ENCODE measurements around the gene CACNA2D3.

The CACNA2D3 gene

GRCh38 chr3:54507876-54508460, 385.6 kb downstream of the CACNA2D3 start:
- no peak for DNase-seq

GRCh38 chr3:54510506-54510905, 388.2 kb downstream of the CACNA2D3 start:
- DNase-seq, result no peak

GRCh38 chr3:54511766-54512365, 389.5 kb downstream of the CACNA2D3 start:
- no peak for DNase-seq

- DNase-seq, result no peak
These were observed 391.7 kb downstream of the CACNA2D3 start for GRCh38 chr3:54514006-54514405.

- no peak for DNase-seq
These were observed 392.1 kb downstream of the CACNA2D3 start for GRCh38 chr3:54514416-54514815.

GRCh38 chr3:54515441-54516213, 393.3 kb downstream of the CACNA2D3 start:
- DNase-seq, result no peak

GRCh38 chr3:54517424-54517823, 395.1 kb downstream of the CACNA2D3 start:
- no peak for DNase-seq

GRCh38 chr3:54518011-54518675, 395.8 kb downstream of the CACNA2D3 start:
- no peak for DNase-seq

- no peak for DNase-seq
These were observed 397.1 kb downstream of the CACNA2D3 start for GRCh38 chr3:54519493-54519892.

GRCh38 chr3:54520060-54520459, 397.7 kb downstream of the CACNA2D3 start:
- DNase-seq, result no peak

- no peak for DNase-seq
These were observed 405.2 kb downstream of the CACNA2D3 start for GRCh38 chr3:54527521-54527920.

- no peak for DNase-seq
These were observed 405.6 kb downstream of the CACNA2D3 start for GRCh38 chr3:54527953-54528352.

GRCh38 chr3:54528668-54529067, 406.3 kb downstream of the CACNA2D3 start:
- DNase-seq, result no peak

- DNase-seq, result no peak
These were observed 407.7 kb downstream of the CACNA2D3 start for GRCh38 chr3:54530091-54530490.

- DNase-seq, result no peak
These were observed 408.6 kb downstream of the CACNA2D3 start for GRCh38 chr3:54530944-54531343.

GRCh38 chr3:54531741-54532140, 409.4 kb downstream of the CACNA2D3 start:
- no peak for DNase-seq

- DNase-seq, result no peak
These were observed 411.5 kb downstream of the CACNA2D3 start for GRCh38 chr3:54533856-54534255.

- DNase-seq, result no peak
These were observed 413.3 kb downstream of the CACNA2D3 start for GRCh38 chr3:54535619-54536018.

GRCh38 chr3:54536450-54536849, 414.1 kb downstream of the CACNA2D3 start:
- DNase-seq, result no peak

GRCh38 chr3:54537506-54537905, 415.2 kb downstream of the CACNA2D3 start:
- no peak for DNase-seq

GRCh38 chr3:54538346-54538745, 416.0 kb downstream of the CACNA2D3 start:
- DNase-seq, result no peak

- DNase-seq, result no peak
These were observed 419.0 kb downstream of the CACNA2D3 start for GRCh38 chr3:54541369-54541768.

GRCh38 chr3:54543446-54543845, 421.1 kb downstream of the CACNA2D3 start:
- no peak for DNase-seq

GRCh38 chr3:54547051-54547450, 424.7 kb downstream of the CACNA2D3 start:
- DNase-seq, result no peak

Measured in GF-D8 (cell line).